ENCODE results near the gene TCAIM.
"Not testable (repeated sequence)": the region's sequence is repeated elsewhere in the genome, so short reads cannot be mapped to it uniquely, and the experiment has no call there.

TCAIM gene

GRCh38 chr3:44346590-44346989 is 8.0 kb downstream of the TCAIM start:
- not testable (repeated sequence) for DNase-seq

GRCh38 chr3:44348993-44349392 is 10.4 kb downstream of the TCAIM start:
- no peak for DNase-seq

- no peak for DNase-seq
These were observed 14.9 kb downstream of the TCAIM start for GRCh38 chr3:44353355-44353924.

GRCh38 chr3:44355362-44356033 is 16.9 kb downstream of the TCAIM start:
- DNase-seq = peak; percentile 74

- DNase-seq = no peak
These were observed 20.7 kb downstream of the TCAIM start for GRCh38 chr3:44359146-44359751.

- no peak for DNase-seq
These were observed 25.0 kb downstream of the TCAIM start for GRCh38 chr3:44363591-44363990.

- no peak for DNase-seq
These were observed 27.4 kb downstream of the TCAIM start for GRCh38 chr3:44365952-44366351.

GRCh38 chr3:44375450-44375849 is 36.9 kb downstream of the TCAIM start:
- no peak for DNase-seq

GRCh38 chr3:44387404-44387803 is 48.8 kb downstream of the TCAIM start:
- DNase-seq = no peak

- DNase-seq = no peak
These were observed 53.9 kb downstream of the TCAIM start for GRCh38 chr3:44392489-44392888.

- DNase-seq = no peak
These were observed 57.1 kb downstream of the TCAIM start for GRCh38 chr3:44395714-44396113.

- no peak for DNase-seq
These were observed 57.9 kb downstream of the TCAIM start for GRCh38 chr3:44396200-44397171.

GRCh38 chr3:44398271-44398670 is 59.7 kb downstream of the TCAIM start:
- not testable (repeated sequence) for DNase-seq

GRCh38 chr3:44398853-44399252 is 60.3 kb downstream of the TCAIM start:
- DNase-seq = no peak

GRCh38 chr3:44400771-44401170 is 62.2 kb downstream of the TCAIM start:
- no peak for DNase-seq

GRCh38 chr3:44402548-44402947 is 64.0 kb downstream of the TCAIM start:
- DNase-seq = no peak

GRCh38 chr3:44409640-44410410 is 71.3 kb downstream of the TCAIM start:
- DNase-seq = no peak

GRCh38 chr3:44411031-44411645 is 72.6 kb downstream of the TCAIM start:
- DNase-seq = no peak

- DNase-seq = no peak
These were observed 73.8 kb downstream of the TCAIM start for GRCh38 chr3:44412365-44412764.

GRCh38 chr3:44414517-44415090 is 76.0 kb downstream of the TCAIM start:
- no peak for DNase-seq

GRCh38 chr3:44415421-44415820 is 76.9 kb downstream of the TCAIM start:
- no peak for DNase-seq
